CD4-positive, alpha-beta T cell treated with Interleukin-17A for 4 hours (primary cell): Measurements from ENCODE around the gene COPB2.
"Not testable (repeated sequence)": the region's sequence is repeated elsewhere in the genome, so short reads cannot be mapped to it uniquely, and the experiment has no call there.

Source experiments
- DNase-seq: peaks from one replicate; pipeline ENCODE4 v3.0.0-alpha.2; 2020; ENCODE audit warnings: mixed read lengths

COPB2 gene

DNA sequence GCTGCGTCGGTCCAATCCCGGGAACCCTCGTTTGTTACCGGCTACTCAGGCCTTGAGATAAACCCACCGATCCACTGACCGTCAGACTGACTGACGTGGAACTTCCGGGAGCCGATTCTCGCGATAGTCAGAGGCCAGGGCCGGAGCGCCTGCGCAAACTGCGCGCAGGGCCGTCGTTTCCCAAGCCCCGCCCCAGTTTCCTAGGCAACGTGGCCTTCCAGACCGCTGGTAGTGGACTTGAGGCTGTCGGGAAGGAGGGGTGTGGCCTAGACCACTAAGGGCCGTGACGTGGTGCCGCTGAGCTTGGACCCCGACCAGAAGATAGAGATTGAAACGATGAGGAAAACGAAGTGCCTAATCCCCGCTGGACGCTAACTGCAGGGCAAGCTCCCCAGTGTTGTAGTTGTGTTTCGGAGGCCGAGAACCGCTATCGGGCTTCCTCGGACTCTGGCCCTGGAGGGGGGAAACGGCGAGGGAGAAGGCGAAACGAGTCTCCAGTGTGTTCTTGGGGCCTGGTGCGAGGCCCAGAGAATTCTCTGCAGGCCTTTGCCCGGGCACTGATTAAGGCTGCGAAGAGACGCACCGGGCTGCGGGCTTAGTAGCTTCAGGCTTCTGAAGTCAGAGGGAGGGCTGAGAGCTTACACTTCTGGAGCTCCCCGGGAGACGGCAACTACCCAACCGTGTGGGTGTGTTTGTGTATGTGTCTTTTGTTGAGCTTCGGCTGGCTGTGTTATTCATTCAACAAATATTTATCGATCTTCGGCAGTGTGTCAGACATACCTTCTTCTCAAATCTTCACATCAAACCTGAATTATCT is at the start of gene COPB2:
Gene COPB2, minus strand, starts transcription at position 96 of the 817 bp plus-strand sequence. CDS start 97 bp downstream, outside the sequence.
- peak; percentile 98 for DNase-seq

DNA sequence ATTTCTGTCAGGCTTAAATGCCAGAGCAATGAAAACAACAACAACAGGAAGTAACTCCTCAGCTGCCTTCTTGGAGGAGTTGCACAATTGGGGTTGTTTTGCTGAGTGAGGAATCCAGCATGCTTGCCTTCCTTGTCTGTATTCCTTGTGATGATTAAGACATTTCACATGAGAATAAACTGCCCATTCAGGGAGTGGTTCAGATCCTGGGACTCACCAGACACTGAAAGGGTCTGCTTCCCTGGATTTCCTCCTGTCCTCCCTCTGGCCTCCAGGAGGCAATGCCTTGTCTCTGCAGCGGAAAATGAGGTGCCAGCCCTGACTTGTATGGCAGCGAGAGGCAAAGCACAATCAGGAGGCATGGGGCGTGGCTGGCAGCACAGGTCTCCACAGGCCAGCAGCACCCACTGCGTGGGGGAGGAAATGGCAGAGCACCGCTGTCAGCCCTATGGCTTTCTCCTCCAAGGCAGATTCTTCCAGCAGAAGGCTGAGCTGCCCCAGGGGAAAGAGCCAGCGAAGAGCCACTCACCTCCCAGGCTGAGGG is 45.4 kb upstream of the COPB2 start:
- DNase-seq, result no peak

DNA sequence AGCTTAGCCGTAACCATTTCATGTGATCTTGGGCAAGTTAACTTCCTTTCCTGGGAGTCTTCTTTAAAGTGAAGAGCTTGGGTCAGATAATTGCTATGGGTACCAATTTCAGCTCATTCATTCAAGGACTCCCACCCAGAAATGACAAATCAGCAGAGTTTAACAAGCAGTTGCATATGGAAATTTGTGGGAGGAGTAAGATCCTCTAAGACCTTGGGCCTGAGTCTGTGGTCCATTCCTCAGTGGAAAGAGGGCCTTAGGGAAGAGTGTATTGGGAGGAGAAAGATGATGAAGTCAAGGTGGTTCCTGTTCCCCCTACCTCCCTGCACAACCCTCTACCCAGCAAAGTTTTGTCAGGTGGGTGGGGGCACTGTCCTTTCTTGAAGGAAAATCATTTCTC is 44.8 kb upstream of the COPB2 start:
- DNase-seq, result no peak

DNA sequence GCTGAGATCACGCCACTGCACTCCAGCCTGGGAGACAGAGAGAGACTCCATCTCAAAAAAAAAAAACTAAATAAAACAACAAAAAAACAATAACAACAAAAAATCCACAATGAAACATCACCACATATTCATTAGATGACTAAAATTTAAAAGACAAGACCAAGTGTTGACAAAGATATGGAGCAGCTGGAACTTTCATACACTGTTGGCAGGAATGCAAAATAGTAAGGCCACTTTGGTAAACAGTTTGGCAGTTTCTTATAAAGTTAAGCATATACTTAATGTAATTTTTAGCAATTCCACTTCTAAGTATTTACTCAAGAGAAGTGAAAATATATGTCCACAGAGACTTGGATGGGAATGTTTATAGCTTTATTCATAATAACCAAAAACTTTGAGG is 43.6 kb upstream of the COPB2 start:
- no peak for DNase-seq

DNA sequence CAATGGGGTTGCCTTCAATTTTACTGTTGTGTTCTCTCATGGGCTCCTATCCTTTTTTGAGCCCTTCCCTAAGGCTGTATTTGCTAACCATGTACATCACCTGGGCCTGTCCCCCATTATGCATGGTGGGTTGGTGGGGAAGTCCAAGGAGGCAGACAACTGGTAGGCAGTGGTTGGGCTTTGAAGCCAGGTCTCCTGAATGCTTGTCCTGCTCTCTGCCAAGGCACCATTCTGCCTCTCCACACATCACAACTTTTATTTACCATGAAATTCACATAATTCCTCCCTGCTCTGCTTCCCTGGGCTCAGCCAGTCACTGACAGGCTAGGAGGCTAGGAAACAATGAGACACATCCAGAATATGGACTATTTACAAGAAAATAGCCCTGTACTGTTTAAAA is 41.0 kb upstream of the COPB2 start:
- no peak for DNase-seq

DNA sequence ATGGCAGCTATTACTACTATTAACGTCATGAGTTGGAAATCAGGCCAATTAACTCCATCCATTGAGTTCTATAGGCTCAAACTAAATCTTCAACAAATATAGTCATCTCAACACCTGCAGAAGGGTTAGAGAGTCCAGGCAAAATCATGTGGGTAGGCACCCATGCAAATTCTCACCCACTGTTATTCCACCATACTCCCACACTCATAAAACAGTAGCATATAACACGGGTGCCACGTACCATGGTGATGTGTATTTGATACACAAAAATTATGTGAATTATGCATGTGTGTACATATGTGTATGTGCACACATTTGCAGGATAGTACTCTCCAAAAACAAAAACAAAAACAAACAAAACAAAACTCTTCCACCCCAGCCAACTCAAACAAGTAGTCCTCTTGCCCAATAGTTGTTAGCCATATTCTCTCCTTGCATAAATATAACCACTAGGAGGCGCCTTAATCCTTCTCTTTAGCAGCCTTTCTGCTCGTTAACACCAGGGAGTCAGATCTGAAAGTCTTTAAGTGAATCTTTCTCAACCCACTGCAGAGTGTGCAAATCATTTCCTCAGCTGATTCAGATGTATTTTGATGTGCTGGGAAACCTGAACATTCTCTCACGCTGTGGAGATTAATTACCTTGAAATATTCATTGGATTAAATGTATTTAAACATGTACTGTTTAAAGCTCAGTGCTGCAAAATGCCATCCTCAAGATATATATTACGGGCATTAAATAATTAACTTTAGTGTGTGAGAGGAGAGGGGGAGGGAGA is 38.0 kb upstream of the COPB2 start:
- DNase-seq, result no peak

DNA sequence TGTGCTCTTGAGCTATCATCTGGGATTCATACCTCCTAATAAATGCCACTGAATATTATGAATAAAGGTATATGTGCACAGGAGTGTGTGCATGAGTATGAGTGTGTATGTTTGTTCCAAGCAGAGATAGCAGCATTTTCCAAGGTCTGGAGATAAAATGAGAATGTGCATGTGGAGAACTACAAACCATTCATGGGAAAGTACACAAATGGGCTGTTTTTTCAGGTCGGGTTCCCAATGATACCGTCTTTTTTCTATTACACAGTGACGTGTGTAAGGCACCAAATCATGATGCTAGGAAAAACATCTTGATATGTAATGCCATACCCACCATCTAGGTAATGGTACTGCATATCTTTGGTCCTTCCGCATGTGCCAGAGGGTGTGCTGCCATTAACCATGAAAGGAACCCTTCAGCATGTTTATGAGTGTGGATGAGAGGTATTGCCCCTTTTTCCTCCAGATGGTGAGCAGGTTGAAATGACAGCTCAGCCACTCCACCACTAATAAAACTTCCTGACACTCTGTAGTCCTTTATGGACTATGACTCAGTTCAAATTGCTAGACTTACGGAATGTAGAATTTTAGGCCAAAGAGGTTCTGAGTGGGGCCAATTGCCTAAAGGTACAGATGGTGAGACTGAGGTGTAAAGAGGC is 36.4 kb upstream of the COPB2 start:
- DNase-seq, result no peak

DNA sequence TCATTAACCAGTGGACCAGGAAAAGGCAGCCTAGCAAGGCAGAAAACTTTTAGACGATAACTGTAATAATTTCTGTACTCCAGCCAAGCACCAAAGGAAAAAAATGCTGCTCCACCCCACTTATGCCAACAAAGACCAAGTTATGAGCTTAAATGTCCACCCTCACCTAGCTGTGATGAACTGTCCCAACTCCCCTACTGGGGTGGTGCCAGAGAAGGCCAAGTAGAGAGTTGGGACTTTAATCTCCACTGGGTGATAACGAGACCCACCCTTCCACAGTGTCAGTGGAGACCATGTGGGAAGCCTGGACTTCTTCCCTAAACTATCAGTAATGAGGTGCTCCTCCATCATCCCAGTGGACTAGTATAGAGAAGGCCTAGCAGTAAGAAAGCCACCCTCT is 33.8 kb upstream of the COPB2 start:
- DNase-seq, result no peak

DNA sequence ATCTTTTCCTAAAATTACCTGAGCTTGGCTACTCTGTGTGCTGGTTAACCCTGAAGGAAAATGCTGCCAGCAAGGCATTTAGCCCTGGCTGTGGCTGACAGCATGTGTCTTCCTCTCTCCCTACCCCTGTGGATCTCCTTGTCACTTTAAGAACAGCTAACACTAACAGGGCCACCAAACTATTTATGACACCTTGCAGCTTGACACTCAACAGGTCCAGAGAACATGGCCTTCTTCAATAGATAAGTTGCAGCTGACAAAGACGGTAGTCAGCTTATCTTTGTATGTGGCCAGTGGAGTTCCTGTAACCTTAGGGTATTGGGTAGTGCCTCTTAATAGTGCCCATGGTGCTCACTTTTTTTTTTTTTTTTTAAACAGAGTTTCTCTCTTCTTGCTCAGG is 32.0 kb upstream of the COPB2 start:
- DNase-seq, result no peak

DNA sequence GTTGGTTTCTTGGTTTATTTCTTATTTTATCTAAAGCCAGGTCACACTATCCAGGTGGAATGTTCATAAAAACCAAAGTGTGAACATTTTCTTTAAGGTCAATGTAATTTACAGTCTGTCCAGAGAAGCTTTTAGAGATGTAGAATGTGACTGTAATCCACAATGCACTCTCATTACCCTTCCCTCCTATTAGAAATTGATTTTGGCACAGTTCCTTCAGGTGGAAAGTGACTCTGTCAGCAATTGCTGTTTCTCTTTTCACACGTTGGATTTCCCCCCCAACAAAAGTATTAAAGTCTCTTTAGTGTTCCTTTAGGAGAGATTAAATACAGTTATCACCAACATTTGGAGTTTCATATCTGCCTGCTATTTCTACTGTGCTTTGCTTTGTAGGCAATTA is 31.6 kb upstream of the COPB2 start:
- DNase-seq, result no peak

DNA sequence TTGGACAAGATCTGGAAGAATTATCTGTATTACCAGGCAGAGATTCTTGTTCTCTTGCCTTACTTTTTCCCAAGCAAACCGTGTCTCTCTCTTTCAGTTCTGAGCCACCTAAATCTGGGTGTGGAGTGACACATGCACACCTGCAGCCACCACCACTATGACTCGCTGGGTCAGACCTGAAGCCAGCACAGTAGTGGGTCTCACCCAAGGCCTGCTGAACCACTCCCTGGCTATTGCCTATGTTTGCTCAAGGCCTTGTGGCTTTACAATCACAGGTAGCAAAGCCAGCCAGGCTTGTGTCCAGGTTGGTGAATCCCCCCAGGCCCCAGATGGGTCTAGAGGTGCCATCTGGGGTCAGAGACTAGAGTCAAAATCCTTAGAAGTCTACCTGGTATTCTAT is 28.7 kb upstream of the COPB2 start:
- DNase-seq, result no peak

DNA sequence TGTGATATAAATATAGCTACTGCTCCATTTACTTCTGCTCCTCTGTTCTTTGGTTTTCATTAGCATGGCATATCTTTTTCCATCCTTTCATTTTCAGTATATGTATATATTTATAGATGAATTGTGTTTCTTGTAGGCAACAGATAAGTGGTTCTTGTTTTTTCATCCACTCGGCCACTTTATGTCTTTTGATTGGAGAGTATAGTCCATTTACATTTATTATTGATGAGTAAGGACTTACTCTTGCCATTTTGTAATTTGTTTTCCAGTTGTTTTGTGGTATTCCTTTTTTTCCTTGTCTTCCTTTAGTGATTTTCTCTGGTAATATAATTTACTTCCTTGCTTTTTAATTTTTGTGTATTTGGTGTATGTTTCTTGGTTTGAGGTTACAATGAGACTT is 26.8 kb upstream of the COPB2 start:
- no peak for DNase-seq

DNA sequence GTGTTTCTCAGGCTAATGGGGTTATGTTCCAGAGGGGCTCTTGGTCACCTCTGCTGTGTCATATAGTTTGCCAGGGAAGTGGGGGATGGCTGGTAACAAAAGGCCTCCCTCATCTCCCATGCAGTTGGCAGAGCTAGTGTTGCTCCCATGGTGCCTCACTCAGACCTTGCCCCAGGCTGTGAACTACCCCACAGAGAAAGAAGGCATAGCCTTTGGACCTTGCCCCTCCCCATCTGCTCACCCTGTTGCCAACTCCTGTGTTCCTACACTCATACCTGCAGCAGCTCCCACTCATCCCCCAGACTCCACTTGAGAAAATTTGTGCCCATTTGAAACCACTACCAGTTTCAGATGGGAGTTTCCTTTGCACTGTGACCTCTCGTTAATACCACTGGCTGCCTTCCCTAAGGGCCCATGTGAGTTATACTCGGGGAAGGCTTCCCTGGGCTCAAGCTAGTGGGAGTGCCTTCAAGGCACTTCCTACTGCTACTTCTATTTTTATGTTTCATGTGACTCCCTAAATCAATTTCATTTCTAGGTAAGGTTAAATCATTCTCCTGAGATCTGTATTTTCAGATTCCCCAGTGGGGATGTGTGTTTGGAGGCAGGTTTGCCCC is 25.3 kb upstream of the COPB2 start:
- DNase-seq, result no peak

DNA sequence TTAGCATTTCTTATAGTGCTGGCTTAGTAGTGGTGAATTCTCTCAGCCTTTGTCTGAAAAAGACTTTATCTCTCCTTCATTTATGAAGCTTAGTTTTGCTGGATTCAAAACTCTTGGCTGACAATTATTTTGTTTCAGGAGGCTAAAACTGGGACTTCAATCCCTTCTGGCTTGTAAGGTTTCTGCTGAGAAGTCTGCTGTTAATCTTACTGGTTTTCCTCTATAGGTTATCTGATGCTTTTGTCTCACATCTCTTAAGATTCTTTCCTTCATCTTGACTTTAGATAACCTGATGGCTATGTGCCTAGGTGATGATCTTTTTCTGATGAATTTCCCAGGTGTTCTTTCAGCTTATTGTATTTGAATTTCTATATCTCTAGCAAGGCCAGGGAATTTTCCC is 23.4 kb upstream of the COPB2 start:
- not testable (repeated sequence) for DNase-seq

DNA sequence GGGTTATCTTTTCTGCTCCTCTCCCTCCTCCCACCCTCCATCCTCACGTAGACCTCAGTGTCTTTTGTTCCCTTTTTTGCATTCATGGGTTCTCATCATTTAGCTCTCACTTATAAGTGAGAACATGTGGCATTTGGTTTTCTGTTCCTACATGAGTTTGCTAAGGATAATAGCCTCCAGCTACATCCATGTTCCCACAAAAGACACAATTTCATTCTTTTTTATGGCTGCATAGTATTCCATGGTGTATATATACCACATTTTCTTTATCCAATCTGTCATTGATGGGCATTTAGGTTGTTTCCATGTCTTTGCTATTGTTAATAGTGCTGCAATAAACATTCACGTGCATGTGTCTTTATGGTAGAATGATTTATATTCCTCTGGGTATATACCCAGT is 11.7 kb upstream of the COPB2 start:
- DNase-seq, result not testable (repeated sequence)

DNA sequence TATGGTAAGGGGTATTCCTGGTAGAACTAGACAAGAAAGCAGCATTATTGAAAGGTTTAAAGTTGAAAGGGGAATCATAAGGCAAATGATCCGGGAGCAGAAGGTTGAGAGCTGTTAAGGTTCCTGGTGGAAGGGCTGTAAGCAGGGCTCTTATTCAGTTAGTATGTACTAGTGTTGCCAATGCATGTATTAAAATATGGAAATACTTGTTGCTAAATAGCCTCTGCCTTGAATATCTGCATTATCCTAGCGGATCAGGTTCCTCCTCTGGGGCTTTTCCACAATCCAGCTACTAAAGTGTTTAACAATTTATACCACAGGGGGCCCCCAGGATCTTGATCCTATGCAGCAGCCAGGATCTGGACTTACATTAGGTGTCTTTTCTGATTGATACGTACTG is 7.3 kb upstream of the COPB2 start:
- DNase-seq, result no peak

DNA sequence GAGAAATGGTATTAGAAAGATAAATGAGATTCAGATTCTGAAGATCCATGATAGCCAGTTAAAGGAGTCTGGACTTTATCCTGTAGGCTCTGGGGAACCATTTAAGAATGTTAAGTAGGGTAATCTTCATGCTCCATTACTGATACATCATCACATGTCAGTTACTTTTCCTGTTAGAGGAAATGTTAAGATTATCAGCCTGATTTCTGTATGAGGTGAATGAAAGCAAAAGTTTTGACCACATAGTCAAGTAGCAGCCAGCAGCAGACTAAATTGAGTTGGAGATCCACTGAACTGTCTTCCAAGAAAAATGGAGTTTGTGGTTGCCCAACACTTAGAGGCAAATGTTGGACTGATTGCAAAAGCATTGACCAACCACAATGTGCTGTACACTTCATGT is 4.7 kb upstream of the COPB2 start:
- no peak for DNase-seq

DNA sequence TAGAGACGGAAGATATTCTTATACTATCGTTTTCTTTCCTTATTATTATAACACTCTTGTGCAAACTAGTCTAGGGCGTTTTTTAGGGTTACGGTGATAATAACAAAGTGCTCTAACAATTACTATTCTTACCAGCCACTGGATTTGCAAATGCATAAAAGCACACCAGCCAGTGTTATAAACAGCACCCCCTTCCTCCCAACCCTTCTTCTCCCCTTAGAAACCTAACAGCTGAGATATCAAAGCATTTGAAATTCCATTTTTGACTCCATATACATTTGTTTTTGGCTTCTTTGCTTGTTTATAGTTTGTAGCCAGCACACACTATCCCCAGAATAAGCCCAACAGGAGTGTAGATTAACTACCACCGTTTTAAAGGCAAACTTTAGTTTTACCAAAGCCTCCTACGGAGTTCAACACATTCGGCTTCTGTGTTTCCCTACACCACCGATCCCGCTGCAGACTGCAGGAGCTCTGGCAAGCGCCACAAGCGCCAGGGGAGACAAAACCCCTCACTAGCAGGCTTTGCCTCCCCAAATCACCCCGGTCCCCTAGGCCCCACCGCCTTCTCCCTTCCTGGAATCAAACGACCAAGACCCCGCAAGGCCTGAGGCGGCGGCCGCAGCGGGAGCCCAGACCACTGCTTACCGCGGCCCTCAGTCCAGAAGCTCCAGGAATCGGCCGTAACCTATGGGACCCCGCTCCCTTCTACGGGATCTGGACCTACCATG is 461 bp downstream of the COPB2 start:
- DNase-seq, result peak; percentile 42

DNA sequence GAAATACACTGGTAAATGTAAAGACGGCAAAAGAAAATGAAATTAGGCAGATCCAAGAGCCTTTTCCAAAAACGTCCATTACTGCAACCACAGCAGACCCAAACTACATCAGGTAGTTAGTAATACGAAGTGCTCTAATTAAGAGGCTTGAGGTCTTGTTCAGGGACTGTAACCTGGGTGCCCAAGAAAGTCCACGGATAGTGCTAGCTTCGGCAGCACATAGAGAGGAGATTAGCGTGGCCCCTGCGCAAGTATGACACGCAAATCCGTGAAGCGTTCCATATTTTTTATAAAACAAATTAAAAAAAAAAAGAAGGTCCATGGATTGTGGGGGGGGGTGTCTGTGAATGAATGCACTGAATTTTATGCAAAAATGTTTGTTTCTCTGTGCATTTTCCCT is 1.4 kb downstream of the COPB2 start:
- no peak for DNase-seq

DNA sequence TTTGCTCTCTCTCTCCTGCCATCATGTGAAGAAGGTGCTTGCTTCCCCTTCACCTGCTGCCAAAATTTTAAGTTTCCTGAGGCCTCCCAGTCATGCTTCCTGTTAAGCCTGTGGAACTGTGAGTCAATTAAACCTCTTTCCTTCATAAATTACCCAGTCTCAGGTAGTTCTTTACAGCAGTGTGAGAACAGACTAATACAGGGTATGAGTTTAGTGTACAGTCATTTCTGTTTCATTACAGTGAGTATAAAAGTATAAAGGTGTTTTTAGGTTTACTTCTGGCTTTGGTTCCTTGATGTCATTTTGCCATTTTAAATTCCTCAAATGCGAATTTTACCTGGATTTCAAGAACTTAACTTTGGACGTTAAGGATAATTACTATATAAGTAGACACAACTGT is 7.2 kb downstream of the COPB2 start:
- DNase-seq, result not testable (repeated sequence)

DNA sequence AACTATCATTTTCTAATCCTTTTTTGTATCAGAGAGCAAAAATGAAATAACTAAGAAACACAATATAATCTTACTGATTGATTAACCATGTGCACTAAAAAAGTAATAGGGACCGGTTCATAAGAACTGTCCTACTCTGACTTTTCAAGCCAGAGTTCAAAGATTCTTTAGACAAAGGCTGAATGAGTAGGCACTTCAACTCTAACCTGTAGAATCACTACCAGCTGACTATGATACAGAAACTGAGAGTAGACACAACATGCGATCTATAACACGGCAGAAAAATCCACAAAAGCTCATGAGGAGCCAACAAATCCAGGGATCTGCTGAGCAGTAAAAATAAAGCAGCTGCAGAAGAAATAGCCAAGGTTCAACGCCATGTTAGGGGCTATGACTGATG is 8.9 kb downstream of the COPB2 start:
- no peak for DNase-seq

DNA sequence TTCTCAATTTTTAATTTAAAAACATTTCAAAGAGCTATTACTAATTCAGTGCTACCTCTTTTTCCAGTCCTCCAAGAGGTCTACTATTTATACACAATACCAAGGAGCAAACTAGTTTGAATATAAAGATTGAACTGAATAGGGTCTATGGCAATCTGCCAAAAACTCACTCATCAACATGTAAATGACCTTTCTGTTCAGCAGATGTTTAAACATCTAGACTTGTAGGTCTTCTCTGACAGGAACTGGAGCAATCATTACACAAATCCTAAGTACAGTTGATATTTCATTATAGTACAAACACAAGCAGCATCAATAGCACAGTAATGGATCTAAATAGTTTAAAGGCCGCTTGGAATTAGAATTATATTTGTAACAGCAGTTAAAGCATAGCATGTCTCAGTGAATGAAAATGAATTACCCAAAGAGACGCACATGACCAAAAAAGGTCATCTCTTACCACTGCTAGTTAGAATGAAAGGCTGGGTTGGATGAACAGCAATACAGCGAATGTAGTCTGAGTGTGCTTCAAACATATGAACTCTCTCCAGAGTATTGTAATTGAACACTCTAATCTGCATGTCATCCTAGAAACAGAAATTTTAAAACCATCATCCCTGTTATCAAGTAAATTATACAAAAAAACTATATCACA is 10.7 kb downstream of the COPB2 start:
- DNase-seq, result no peak
